Dedifferentiated amniotic fluid mesenchymal stem cell (primary cell): ENCODE measurements around the gene JPH3.
A peak's percentile ranks its signal among the peaks of the same experiment; 100 is the strongest.
"Not testable (repeated sequence)": the region's sequence is repeated elsewhere in the genome, so short reads cannot be mapped to it uniquely, and the experiment has no call there.

Experiments used
- DNase-seq: peaks from one replicate; pipeline ENCODE4 v3.0.0-alpha.2; 2016; ENCODE audit errors: extremely low spot score

The JPH3 gene

GRCh38 chr16:87575027-87575804, 27.1 kb upstream of the JPH3 start:
- no peak for DNase-seq

GRCh38 chr16:87576171-87576570, 26.1 kb upstream of the JPH3 start:
- DNase-seq = no peak

- not testable (repeated sequence) for DNase-seq
Measured at GRCh38 chr16:87578142-87578930, 24.0 kb upstream of the JPH3 start.

- DNase-seq = no peak
Measured at GRCh38 chr16:87579691-87580090, 22.6 kb upstream of the JPH3 start.

- DNase-seq = no peak
Measured at GRCh38 chr16:87580855-87581261, 21.4 kb upstream of the JPH3 start.

GRCh38 chr16:87581857-87582215, 20.5 kb upstream of the JPH3 start:
- DNase-seq = peak; percentile 85

- DNase-seq = peak; percentile 75
Measured at GRCh38 chr16:87582216-87582965, 19.9 kb upstream of the JPH3 start.

GRCh38 chr16:87582966-87583325, 19.4 kb upstream of the JPH3 start:
- no peak for DNase-seq

- DNase-seq = no peak
Measured at GRCh38 chr16:87583453-87584131, 18.7 kb upstream of the JPH3 start.

- no peak for DNase-seq
Measured at GRCh38 chr16:87584271-87584670, 18.0 kb upstream of the JPH3 start.

- DNase-seq = no peak
Measured at GRCh38 chr16:87584975-87585374, 17.3 kb upstream of the JPH3 start.

GRCh38 chr16:87585442-87586200, 16.7 kb upstream of the JPH3 start:
- no peak for DNase-seq

GRCh38 chr16:87586201-87586782, 16.0 kb upstream of the JPH3 start:
- no peak for DNase-seq

GRCh38 chr16:87587636-87588035, 14.7 kb upstream of the JPH3 start:
- no peak for DNase-seq

- DNase-seq = no peak
Measured at GRCh38 chr16:87592018-87592712, 10.1 kb upstream of the JPH3 start.

GRCh38 chr16:87593710-87594258, 8.5 kb upstream of the JPH3 start:
- DNase-seq = no peak

GRCh38 chr16:87595712-87596111, 6.6 kb upstream of the JPH3 start:
- no peak for DNase-seq

GRCh38 chr16:87597324-87597830, 4.9 kb upstream of the JPH3 start:
- DNase-seq = no peak

GRCh38 chr16:87598431-87598830, 3.9 kb upstream of the JPH3 start:
- DNase-seq = no peak

- no peak for DNase-seq
Measured at GRCh38 chr16:87600246-87600645, 2.1 kb upstream of the JPH3 start.
